WI38 (cell line): Measurements from ENCODE around the gene GBP5.
"Not testable (repeated sequence)": the region's sequence is repeated elsewhere in the genome, so short reads cannot be mapped to it uniquely, and the experiment has no call there.

Experiments used
- H3K4me3 ChIP-seq: 2 replicates; pipeline ENCODE4 v1.5.1; 2011; ENCODE audit warnings: low read depth, mild to moderate bottlenecking, control low read depth, low read length
- CTCF ChIP-seq: IDR thresholded peaks from 2 replicates; pipeline ENCODE4 v1.5.1; 2012; ENCODE audit warnings: low read depth, mild to moderate bottlenecking, control low read depth, low read length

Gene GBP5

GRCh38 chr1:89269277-89269676 is 3.4 kb downstream of the GBP5 start:
- H3K4me3 ChIP-seq, result no peak overlapping the region
- TF ChIP-seq CTCF, result no peak

GRCh38 chr1:89262643-89263042 is 10.0 kb downstream of the GBP5 start:
- H3K4me3 ChIP-seq, result no peak overlapping the region

GRCh38 chr1:89261926-89262515 is 10.6 kb downstream of the GBP5 start:
- no peak overlapping the region for H3K4me3 ChIP-seq
- TF ChIP-seq CTCF, result no peak

More at GRCh38 chr1:89262643-89263042, 10.0 kb downstream of the GBP5 start:
- no peak for TF ChIP-seq CTCF

GRCh38 chr1:89260566-89261255 is 11.9 kb downstream of the GBP5 start:
- no peak overlapping the region for H3K4me3 ChIP-seq
- no peak for TF ChIP-seq CTCF

GRCh38 chr1:89260042-89260441 is 12.6 kb downstream of the GBP5 start:
- no peak overlapping the region for H3K4me3 ChIP-seq
- TF ChIP-seq CTCF, result no peak

- no peak for TF ChIP-seq CTCF
- no peak overlapping the region for H3K4me3 ChIP-seq
Observed at GRCh38 chr1:89259283-89259971, 13.2 kb downstream of the GBP5 start.

GRCh38 chr1:89257041-89257440 is 15.6 kb downstream of the GBP5 start:
- no peak overlapping the region for H3K4me3 ChIP-seq
- TF ChIP-seq CTCF, result no peak

GRCh38 chr1:89255581-89255980 is 17.1 kb downstream of the GBP5 start:
- H3K4me3 ChIP-seq, result not testable (repeated sequence)
